HepG2 (cell line): ENCODE results near the gene NTM. TPM values are rescaled to one million over a fixed set of nuclear protein-coding genes. Genes with fewer than 3 reads are reported as not detected.

ENCODE experiments used
- ATAC-seq: fragments of 200-7000 bp; cut with Tn5 transposase; 3 replicates; pipeline ENCODE4 v1.9.1; 2020; ENCODE audit warnings: mild to moderate bottlenecking, moderate library complexity
- BruUV-seq: library from RNA; stranded (reverse); fragments of 400-500 nt; replicated peaks from 2 replicates; lab custom pipeline; 2021; lab: Mats Ljungman, UMichigan
- CTCF ChIA-PET: fragments of 300-600 bp; formaldehyde crosslinking; extraction: SDS; loops from one replicate; lab custom pipeline; 2021; ENCODE audit warnings: low total read pairs, inconsistent platforms, low intra/inter-chr PET ratio; lab: Yijun Ruan, JAX
- POLR2A ChIA-PET: fragments of 350-600 bp; sonication (Branson Sonifier 250); formaldehyde crosslinking; loops from one replicate; lab custom pipeline; 2020; ENCODE audit warnings: antibody characterized with exemption, inconsistent platforms; lab: Yijun Ruan, JAX
- DNase-seq: peaks from one replicate; pipeline ENCODE4 v3.0.0-alpha.2; 2015; ENCODE audit warnings: low spot score
- FAIRE-seq: peaks from 3 replicates; lab custom pipeline; 2011; peaks lifted over from hg19 to GRCh38; lab: Jason Lieb, UNC
- H2AFZ ChIP-seq: one replicate; pipeline ENCODE4 v1.6.1; 2011; ENCODE audit warnings: low read length, inconsistent platforms
- H3K27ac ChIP-seq: fragments of 300-600 bp; 3 replicates; pipeline ENCODE4 v1.8.0; 2011; ENCODE audit warnings: mixed run types, mild to moderate bottlenecking, mixed read lengths, low read length, inconsistent platforms; ENCODE audit not compliant: insufficient read depth; ENCODE audit errors: extremely low read length
- H3K27me3 ChIP-seq, 2 experiments: fragments of 200-600 bp in 1 of 2; 2 replicates in 1 of 2; 3 replicates in 1 of 2; pipeline versions ENCODE4 v1.6.0 to v1.8.0; 2011; ENCODE audit warnings: low read length in 2 of 2, mild to moderate bottlenecking in 2 of 2, moderate library complexity in 2 of 2, inconsistent platforms in 1 of 2; ENCODE audit not compliant: insufficient read depth in 2 of 2, control insufficient read depth in 1 of 2
- H3K36me3 ChIP-seq, 2 experiments: fragments of 200-600 bp in 1 of 2; replicated peaks in 1 of 2; 2 replicates in 1 of 2; 3 replicates in 1 of 2; pipeline versions ENCODE4 v1.5.1 to v1.8.0; 2011; ENCODE audit warnings: low read length in 2 of 2, inconsistent platforms in 1 of 2; ENCODE audit not compliant: insufficient read depth in 2 of 2, control insufficient read depth in 1 of 2
- H3K4me1 ChIP-seq: 2 replicates; pipeline ENCODE4 v1.5.1; 2012; ENCODE audit warnings: low read length, inconsistent platforms; ENCODE audit not compliant: insufficient read depth
- H3K4me2 ChIP-seq: 2 replicates; pipeline ENCODE4 v1.6.0; 2011; ENCODE audit warnings: low read depth, low read length, inconsistent platforms
- H3K4me3 ChIP-seq, 3 experiments: fragments of 200-600 bp in 1 of 3; sonication (generic), shearing (Covaris generic) in 1 of 3; replicated peaks in 1 of 3; 2 replicates each; pipeline ENCODE4 v1.5.1; 2011 to 2016; ENCODE audit warnings: low read length in 3 of 3, inconsistent platforms in 2 of 3, low read depth in 2 of 3, mild to moderate bottlenecking in 2 of 3, control low read depth in 1 of 3, mixed read lengths in 1 of 3; ENCODE audit not compliant: insufficient read depth in 1 of 3
- H3K79me2 ChIP-seq: one replicate; pipeline ENCODE4 v1.6.1; 2011; ENCODE audit warnings: low read length, inconsistent platforms; ENCODE audit not compliant: insufficient read depth
- H3K9ac ChIP-seq: 2 replicates; pipeline ENCODE4 v1.6.0; 2011; ENCODE audit warnings: mild to moderate bottlenecking, low read depth, low read length, inconsistent platforms; ENCODE audit not compliant: insufficient read depth
- H3K9me3 ChIP-seq: 2 replicates; pipeline ENCODE4 v1.5.1; 2012; ENCODE audit warnings: mild to moderate bottlenecking, low read length
- H4K20me1 ChIP-seq: 2 replicates; pipeline ENCODE4 v1.6.0; 2011; ENCODE audit warnings: inconsistent platforms, mild to moderate bottlenecking, low read length, moderate library complexity; ENCODE audit not compliant: insufficient read depth
- CCAR2 ChIP-seq: fragments of 200-400 bp; formaldehyde crosslinking; optimal IDR thresholded peaks from 2 replicates; pipeline ENCODE3; 2018; ENCODE audit warnings: low read depth, mild to moderate bottlenecking, low read length, moderate library complexity
- EP300 ChIP-seq, 3 experiments: sonication (generic) in 1 of 3; formaldehyde crosslinking in 1 of 3; IDR thresholded peaks; 2 replicates each; pipeline versions ENCODE4 v1.5.1 to v1.6.1; 2011 to 2020; ENCODE audit warnings: low read depth in 2 of 3, low read length in 2 of 3, borderline replicate concordance in 1 of 3, improper control_type of control experiment in 1 of 3, mild to moderate bottlenecking in 1 of 3, missing genetic modification reagents in 1 of 3, moderate library complexity in 1 of 3
- HDAC6 ChIP-seq: fragments of 200-600 bp; sonication (generic); IDR thresholded peaks from 2 replicates; pipeline ENCODE4 v1.7.0; 2017; ENCODE audit warnings: mild to moderate bottlenecking, antibody characterized with exemption, low read length, low read depth
- MTF1 ChIP-seq: sonication (generic); formaldehyde crosslinking; IDR thresholded peaks from 2 replicates; pipeline ENCODE4 v1.5.0; 2020; ENCODE audit warnings: missing genetic modification reagents
- NCOA1 ChIP-seq: sonication (generic); formaldehyde crosslinking; IDR thresholded peaks from 2 replicates; pipeline ENCODE4 v1.9.0; 2021; ENCODE audit warnings: missing genetic modification reagents
- PHF20 ChIP-seq: sonication (generic); formaldehyde crosslinking; IDR thresholded peaks from 2 replicates; pipeline ENCODE4 v1.5.0; 2020; ENCODE audit warnings: mild to moderate bottlenecking, missing genetic modification reagents
- SOX13 ChIP-seq, 3 experiments: fragments of 450-650 bp in 1 of 3; sonication (generic) in 1 of 3; formaldehyde crosslinking in 1 of 3; IDR thresholded peaks in 2 of 3; conservative IDR thresholded peaks in 1 of 3; 2 replicates each; pipeline versions ENCODE4 v1.5.0 to v1.6.1; 2016 to 2020; ENCODE audit warnings: antibody characterized with exemption in 1 of 3, mild to moderate bottlenecking in 1 of 3, missing compliant biosample characterization in 1 of 3, missing genetic modification reagents in 1 of 3, moderate library complexity in 1 of 3
- SRSF4 ChIP-seq: fragments of 200-400 bp; formaldehyde crosslinking; IDR thresholded peaks from one replicate; pipeline ENCODE4 v1.6.1; 2018; ENCODE audit warnings: mild to moderate bottlenecking, low read depth, low read length, moderate library complexity; ENCODE audit not compliant: poor library complexity, severe bottlenecking
- ZNF382 ChIP-seq: sonication (generic); formaldehyde crosslinking; IDR thresholded peaks from 2 replicates; pipeline ENCODE4 v1.5.0; 2020; ENCODE audit warnings: missing genetic modification reagents, mild to moderate bottlenecking, borderline replicate concordance
- ZNF616 ChIP-seq: sonication (generic); formaldehyde crosslinking; IDR thresholded peaks from 2 replicates; pipeline ENCODE4 v1.5.0; 2020; ENCODE audit warnings: low read depth, mild to moderate bottlenecking, missing genetic modification reagents
- WGBS: methylation state at CpG from one replicate; pipeline ENCODE4 v1.1.6; 2017; ENCODE audit warnings: low lambda C conversion rate; 5-methylcytosine and 5-hydroxymethylcytosine counted together
- in situ Hi-C: cut with HindIII; loops from 2 replicates; pipeline ENCODE4 v1.10.0; 2017; ENCODE audit warnings: low pct_unique_long_range_greater_than_20kb; ENCODE audit not compliant: extremely low pct_ligation_motif_present
- intact Hi-C: fragments of 100-400 bp; cut with micrococcal nuclease; formaldehyde crosslinking; loops from one replicate; pipeline ENCODE4 v1.10.0; 2022; ENCODE audit not compliant: unreplicated experiment
- polyA plus RNA-seq, 8 experiments: library from polyadenylated mRNA; depleted of rRNA in 3 of 8; stranded (reverse) in 7 of 8; unstranded in 1 of 8; fragments of >200 nt; fragmentation: Illumina TruSeq in 4 of 8; extraction: Trizol in 4 of 8; gene quantifications; 2 replicates each; pipeline versions ENCODE4 v1.2.1 to v1.2.3, GENCODE V29; 2011 to 2016; ENCODE audit warnings: low read depth in 4 of 8, missing spikeins in 1 of 8, mixed read lengths in 1 of 8; ENCODE audit not compliant: insufficient read depth in 1 of 8
- total RNA-seq, 5 experiments: library from RNA; depleted of rRNA; stranded (reverse); fragments of >200 nt; fragmentation: Illumina TruSeq; extraction: Trizol; gene quantifications; 2 replicates each; pipeline ENCODE4 v1.2.3, GENCODE V29; 2016; ENCODE audit warnings: low read depth in 1 of 5
- TF ChIP-seq, protein P1 (sequence below): sonication (generic); formaldehyde crosslinking; IDR thresholded peaks from 2 replicates; pipeline ENCODE4 v1.8.0; 2022; ENCODE audit warnings: missing genetic modification reagents, mild to moderate bottlenecking, moderate library complexity, borderline replicate concordance
- TF ChIP-seq, protein P2 (sequence below): IDR thresholded peaks from 2 replicates; pipeline ENCODE4 v1.4.0; 2020; ENCODE audit warnings: mild to moderate bottlenecking, missing genetic modification reagents
- TF ChIP-seq, protein P3 (sequence below): sonication (generic); formaldehyde crosslinking; conservative IDR thresholded peaks from 2 replicates; pipeline ENCODE4 v1.4.0; 2020; ENCODE audit warnings: missing genetic modification reagents

NTM gene
- total and polyA plus RNA-seq, 2 of the 13 experiments (the other 11 are each of a cell fraction or from before 2014, with no cell fraction given), result not detected

DNA sequence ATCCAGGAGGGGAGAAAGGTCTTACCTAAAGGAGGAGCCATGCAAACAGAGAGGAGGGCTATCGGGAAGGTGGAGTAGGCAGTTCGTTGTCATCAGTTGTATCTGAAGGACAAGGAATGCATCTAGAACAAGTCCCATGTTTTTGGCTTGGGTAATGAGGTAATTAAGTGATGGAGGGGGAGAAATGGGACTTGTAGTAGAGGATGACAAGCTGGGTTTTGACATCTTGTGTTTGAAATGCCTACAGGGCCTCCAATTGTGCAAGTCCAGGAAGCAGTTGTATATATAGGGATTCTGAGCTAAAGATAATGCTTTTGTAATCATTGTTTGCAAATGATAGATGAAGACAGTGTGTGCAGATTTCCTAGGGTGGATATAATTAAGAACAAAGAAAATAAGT lies 622.8 kb downstream of the NTM start (continued):
- TF ChIP-seq, protein P1, sequence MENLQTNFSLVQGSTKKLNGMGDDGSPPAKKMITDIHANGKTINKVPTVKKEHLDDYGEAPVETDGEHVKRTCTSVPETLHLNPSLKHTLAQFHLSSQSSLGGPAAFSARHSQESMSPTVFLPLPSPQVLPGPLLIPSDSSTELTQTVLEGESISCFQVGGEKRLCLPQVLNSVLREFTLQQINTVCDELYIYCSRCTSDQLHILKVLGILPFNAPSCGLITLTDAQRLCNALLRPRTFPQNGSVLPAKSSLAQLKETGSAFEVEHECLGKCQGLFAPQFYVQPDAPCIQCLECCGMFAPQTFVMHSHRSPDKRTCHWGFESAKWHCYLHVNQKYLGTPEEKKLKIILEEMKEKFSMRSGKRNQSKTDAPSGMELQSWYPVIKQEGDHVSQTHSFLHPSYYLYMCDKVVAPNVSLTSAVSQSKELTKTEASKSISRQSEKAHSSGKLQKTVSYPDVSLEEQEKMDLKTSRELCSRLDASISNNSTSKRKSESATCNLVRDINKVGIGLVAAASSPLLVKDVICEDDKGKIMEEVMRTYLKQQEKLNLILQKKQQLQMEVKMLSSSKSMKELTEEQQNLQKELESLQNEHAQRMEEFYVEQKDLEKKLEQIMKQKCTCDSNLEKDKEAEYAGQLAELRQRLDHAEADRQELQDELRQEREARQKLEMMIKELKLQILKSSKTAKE (CRISPR knock-in tag), result no peak
- no peak for TF ChIP-seq MTF1 (CRISPR knock-in tag)

DNA sequence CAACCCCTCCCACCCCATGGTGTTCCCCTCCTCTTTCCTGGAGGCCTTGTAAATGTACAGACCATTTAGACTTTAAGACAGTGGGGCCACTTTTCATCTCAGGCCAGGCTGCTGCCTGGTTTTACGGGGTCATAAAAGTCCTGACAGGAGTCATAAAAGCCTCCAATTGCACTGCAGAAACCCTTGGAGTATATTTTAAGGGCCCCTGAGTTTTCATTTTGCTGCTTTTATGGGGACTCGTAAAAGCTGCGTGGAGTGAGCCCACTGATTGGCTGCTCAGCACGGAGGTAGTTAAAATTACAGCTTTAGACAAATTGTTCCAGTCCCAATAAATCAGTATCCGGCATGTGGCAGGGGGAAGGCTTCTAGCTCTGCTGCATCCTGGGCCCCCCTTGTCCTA lies 627.6 kb downstream of the NTM start:
- no peak for FAIRE-seq
- Histone ChIP-seq H3K9ac (no peak overlapping the region), H4K20me1 (no peaks in the 10 kb centered on the region), H3K27ac (no peak overlapping the region), H3K4me3 (no peak overlapping the region), H3K79me2 (no peaks in the 10 kb centered on the region), H3K4me2 (no peak overlapping the region), H3K27me3 (0 out of 5 replicates have a peak, but pooled peaks cover 0 to 1% of the 10 kb centered on the region in 2 experiments), H3K9me3 (peaks cover 36% of the 10 kb centered on the region), H2AFZ (no peak overlapping the region), H3K4me1 (no peaks in the 10 kb centered on the region), H3K36me3 (no peaks in the 10 kb centered on the region)
- no TSS peak for BruUV-seq
- ChIA-PET POLR2A (no interaction called here), CTCF (no interaction called here)
- 3% methylated on average over 4 of the region's 5 CpGs for WGBS
- intact Hi-C loops (no loop called here), in situ Hi-C loops (no loop called here)
- DNase-seq, result no peak
- no peak for ATAC-seq
- no peak for TF ChIP-seq PHF20 (CRISPR knock-in tag)
- TF ChIP-seq HDAC6, result no peak
- TF ChIP-seq ZNF616 (CRISPR knock-in tag), result no peak
- no peak for TF ChIP-seq EP300 (IDR thresholded peaks at IDR 0.05; ENCODE audit: low read depth in 2 of 2, low read length in 2 of 2)
- TF ChIP-seq EP300 (CRISPR knock-in tag; IDR thresholded peaks at IDR 0.05; ENCODE audit: borderline replicate concordance), result no peak
- no peak for TF ChIP-seq NCOA1 (CRISPR knock-in tag)
- TF ChIP-seq, protein P2, sequence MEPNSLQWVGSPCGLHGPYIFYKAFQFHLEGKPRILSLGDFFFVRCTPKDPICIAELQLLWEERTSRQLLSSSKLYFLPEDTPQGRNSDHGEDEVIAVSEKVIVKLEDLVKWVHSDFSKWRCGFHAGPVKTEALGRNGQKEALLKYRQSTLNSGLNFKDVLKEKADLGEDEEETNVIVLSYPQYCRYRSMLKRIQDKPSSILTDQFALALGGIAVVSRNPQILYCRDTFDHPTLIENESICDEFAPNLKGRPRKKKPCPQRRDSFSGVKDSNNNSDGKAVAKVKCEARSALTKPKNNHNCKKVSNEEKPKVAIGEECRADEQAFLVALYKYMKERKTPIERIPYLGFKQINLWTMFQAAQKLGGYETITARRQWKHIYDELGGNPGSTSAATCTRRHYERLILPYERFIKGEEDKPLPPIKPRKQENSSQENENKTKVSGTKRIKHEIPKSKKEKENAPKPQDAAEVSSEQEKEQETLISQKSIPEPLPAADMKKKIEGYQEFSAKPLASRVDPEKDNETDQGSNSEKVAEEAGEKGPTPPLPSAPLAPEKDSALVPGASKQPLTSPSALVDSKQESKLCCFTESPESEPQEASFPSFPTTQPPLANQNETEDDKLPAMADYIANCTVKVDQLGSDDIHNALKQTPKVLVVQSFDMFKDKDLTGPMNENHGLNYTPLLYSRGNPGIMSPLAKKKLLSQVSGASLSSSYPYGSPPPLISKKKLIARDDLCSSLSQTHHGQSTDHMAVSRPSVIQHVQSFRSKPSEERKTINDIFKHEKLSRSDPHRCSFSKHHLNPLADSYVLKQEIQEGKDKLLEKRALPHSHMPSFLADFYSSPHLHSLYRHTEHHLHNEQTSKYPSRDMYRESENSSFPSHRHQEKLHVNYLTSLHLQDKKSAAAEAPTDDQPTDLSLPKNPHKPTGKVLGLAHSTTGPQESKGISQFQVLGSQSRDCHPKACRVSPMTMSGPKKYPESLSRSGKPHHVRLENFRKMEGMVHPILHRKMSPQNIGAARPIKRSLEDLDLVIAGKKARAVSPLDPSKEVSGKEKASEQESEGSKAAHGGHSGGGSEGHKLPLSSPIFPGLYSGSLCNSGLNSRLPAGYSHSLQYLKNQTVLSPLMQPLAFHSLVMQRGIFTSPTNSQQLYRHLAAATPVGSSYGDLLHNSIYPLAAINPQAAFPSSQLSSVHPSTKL (CRISPR knock-in tag), result no peak
- TF ChIP-seq, protein P3, sequence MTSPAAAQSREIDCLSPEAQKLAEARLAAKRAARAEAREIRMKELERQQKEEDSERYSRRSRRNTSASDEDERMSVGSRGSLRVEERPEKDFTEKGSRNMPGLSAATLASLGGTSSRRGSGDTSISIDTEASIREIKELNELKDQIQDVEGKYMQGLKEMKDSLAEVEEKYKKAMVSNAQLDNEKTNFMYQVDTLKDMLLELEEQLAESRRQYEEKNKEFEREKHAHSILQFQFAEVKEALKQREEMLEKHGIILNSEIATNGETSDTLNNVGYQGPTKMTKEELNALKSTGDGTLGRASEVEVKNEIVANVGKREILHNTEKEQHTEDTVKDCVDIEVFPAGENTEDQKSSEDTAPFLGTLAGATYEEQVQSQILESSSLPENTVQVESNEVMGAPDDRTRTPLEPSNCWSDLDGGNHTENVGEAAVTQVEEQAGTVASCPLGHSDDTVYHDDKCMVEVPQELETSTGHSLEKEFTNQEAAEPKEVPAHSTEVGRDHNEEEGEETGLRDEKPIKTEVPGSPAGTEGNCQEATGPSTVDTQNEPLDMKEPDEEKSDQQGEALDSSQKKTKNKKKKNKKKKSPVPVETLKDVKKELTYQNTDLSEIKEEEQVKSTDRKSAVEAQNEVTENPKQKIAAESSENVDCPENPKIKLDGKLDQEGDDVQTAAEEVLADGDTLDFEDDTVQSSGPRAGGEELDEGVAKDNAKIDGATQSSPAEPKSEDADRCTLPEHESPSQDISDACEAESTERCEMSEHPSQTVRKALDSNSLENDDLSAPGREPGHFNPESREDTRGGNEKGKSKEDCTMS, result no peak
- no peak for TF ChIP-seq ZNF382 (CRISPR knock-in tag)
- TF ChIP-seq CCAR2, result no peak
- TF ChIP-seq SOX13 (IDR thresholded peaks at IDR 0.05), result no peak
- TF ChIP-seq SOX13 (CRISPR knock-in tag; conservative IDR thresholded peaks at IDR 0.05 in 1 of 2, IDR thresholded peaks at IDR 0.05 in 1 of 2), result no peak
- no peak for TF ChIP-seq SRSF4
